Activated CD8-positive, alpha-beta T cell treated with anti-CD3 and anti-CD28 coated beads, Interleukin-2, amount 10 ng/mL, durations not matched to agents 7 days and 5 days (primary cell): ENCODE measurements around the gene SHISAL2A. TPM values are rescaled to one million over a fixed set of nuclear protein-coding genes. Genes with fewer than 3 reads are reported as not detected.
A peak's percentile ranks its signal among the peaks of the same experiment; 100 is the strongest.
"Not testable (repeated sequence)": the region's sequence is repeated elsewhere in the genome, so short reads cannot be mapped to it uniquely, and the experiment has no call there.

Experiments
- ATAC-seq: fragments of 150-1000 bp; cut with Tn5 transposase; one replicate; pipeline ENCODE4 v1.10.0; 2021; ENCODE audit warnings: moderate library complexity
- CTCF ChIA-PET: fragments of 350-600 bp; sonication (Branson Sonifier 250); formaldehyde crosslinking; loops from one replicate; lab custom pipeline; 2021; ENCODE audit warnings: antibody characterized with exemption; lab: Charles Lee
- POLR2A ChIA-PET: fragments of 350-600 bp; sonication (Branson Sonifier 250); formaldehyde crosslinking; loops from one replicate; lab custom pipeline; 2021; ENCODE audit warnings: antibody characterized with exemption; lab: Charles Lee
- DNase-seq: peaks from one replicate; pipeline ENCODE4 v3.0.0-alpha.2; 2020
- H3K27ac Mint-ChIP-seq: one replicate; pipeline ENCODE4 v1.8.0; 2021; ENCODE audit warnings: mild to moderate bottlenecking, mixed read lengths
- H3K27me3 Mint-ChIP-seq: one replicate; pipeline ENCODE4 v1.8.0; 2021; ENCODE audit warnings: low read depth, mixed read lengths
- H3K36me3 Mint-ChIP-seq: one replicate; pipeline ENCODE4 v1.8.0; 2021; ENCODE audit warnings: low read depth, mixed read lengths
- H3K4me1 Mint-ChIP-seq: one replicate; pipeline ENCODE4 v1.8.0; 2021; ENCODE audit warnings: low read depth, mixed read lengths
- H3K4me3 Mint-ChIP-seq: one replicate; pipeline ENCODE4 v1.8.0; 2021; ENCODE audit warnings: mild to moderate bottlenecking, mixed read lengths
- H3K9me3 Mint-ChIP-seq: one replicate; pipeline ENCODE4 v1.8.0; 2022; ENCODE audit warnings: mixed read lengths; ENCODE audit not compliant: insufficient read depth
- total RNA-seq, 2 experiments: library from RNA; stranded (reverse); gene quantifications; one replicate each; pipeline ENCODE4 v1.2.3, GENCODE V29; 2021

Gene SHISAL2A
- total RNA-seq, 2 experiments from 2014 or later = 7.9 to 8.6 TPM

DNA sequence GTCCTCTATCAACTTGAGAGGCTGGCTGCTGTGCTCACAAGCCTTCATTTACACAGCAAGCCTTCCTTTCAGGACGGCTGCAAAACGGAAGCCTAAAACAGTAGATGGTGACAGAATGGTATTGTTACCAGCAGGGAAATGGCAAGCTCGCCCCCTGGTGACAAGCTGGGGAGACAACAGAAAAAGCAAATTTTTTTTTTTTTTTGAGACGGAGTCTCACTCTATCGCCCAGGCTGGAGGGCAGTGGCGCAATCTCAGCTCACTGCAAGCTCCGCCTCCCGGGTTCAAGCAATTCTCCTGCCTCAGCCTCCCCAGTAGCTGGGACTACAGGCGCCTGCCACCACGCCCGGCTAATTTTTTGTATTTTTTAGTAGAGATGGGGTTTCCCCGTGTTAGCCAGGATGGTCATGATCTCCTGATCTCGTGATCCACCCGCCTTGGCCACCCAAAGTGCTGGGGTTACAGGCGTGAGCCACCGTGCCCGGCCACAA, 53.3 kb downstream of the SHISAL2A start:
- ATAC-seq = peak; percentile 93
- peak overlapping the region; percentile 71 for H3K27ac Mint-ChIP-seq
- peak; percentile 87 for DNase-seq
- not testable (repeated sequence) for H3K4me3 Mint-ChIP-seq, H3K9me3 Mint-ChIP-seq, H3K27me3 Mint-ChIP-seq
- H3K36me3 Mint-ChIP-seq = peaks cover 43% of the 10 kb centered on the region
- CTCF ChIA-PET = interaction anchor here (0.7 to 5.3 kb wide), 26 partner anchors 11 to 335 kb away, joined by 3 to 34 read pairs (median 4); partner anchors contain the start of genes ORC1, PRPF38A, SHISAL2A and TUT4
- POLR2A ChIA-PET = interaction anchor here (0.8 to 2.2 kb wide), 4 partner anchors 49 to 282 kb away, joined by 3 to 17 read pairs (median 4); partner anchors contain the start of genes ORC1, PRPF38A and SHISAL2A
- peaks cover 11% of the 10 kb centered on the region for H3K4me1 Mint-ChIP-seq

DNA sequence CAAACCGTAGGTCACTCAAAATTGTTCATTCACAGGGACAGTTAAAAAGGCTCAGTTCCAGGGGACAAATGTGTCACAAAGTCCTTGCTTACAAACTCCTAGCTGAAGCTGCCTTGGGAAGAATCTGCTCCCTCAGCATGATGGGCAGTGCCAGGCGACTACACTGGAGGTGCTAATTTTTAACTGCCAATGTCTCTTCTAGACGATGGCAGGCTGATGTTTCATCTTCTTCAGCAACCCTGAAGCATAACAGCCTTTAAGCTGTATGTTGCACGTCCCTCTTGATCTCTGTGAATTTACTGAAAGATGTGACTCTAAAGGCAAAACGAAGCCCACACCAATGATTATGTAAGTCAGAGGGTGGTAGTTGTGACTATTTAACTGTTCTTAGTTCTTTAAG, 53.9 kb downstream of the SHISAL2A start:
- ATAC-seq (no peak), DNase-seq (no peak)
- H3K27ac Mint-ChIP-seq = no peak overlapping the region
- peaks cover 45% of the 10 kb centered on the region for H3K36me3 Mint-ChIP-seq
- no peaks in the 10 kb centered on the region for H3K9me3 Mint-ChIP-seq
- ChIA-PET CTCF (interaction anchor here (1.0 to 5.3 kb wide), 22 partner anchors 10 to 366 kb away, joined by 3 to 34 read pairs (median 4); partner anchors contain the start of genes ORC1, PRPF38A, SHISAL2A and TUT4), POLR2A (interaction anchor here (0.8 to 2.2 kb wide), 3 partner anchors 50 to 283 kb away, joined by 3 to 17 read pairs (median 5); partner anchors contain the start of genes ORC1, PRPF38A and SHISAL2A)
- H3K4me1 Mint-ChIP-seq = peaks cover 11% of the 10 kb centered on the region
- no peaks in the 10 kb centered on the region for H3K27me3 Mint-ChIP-seq
- H3K4me3 Mint-ChIP-seq = no peak overlapping the region

GRCh38 chr1:52691821-52692220, 58.9 kb downstream of the SHISAL2A start:
- ChIA-PET POLR2A (no interaction called here), CTCF (no interaction called here)
- Mint-ChIP-seq H3K9me3 (no peaks in the 10 kb centered on the region), H3K4me3 (no peak overlapping the region), H3K27ac (no peak overlapping the region), H3K36me3 (peaks cover 49% of the 10 kb centered on the region), H3K4me1 (peaks cover 6% of the 10 kb centered on the region), H3K27me3 (no peaks in the 10 kb centered on the region)
- DNase-seq (no peak), ATAC-seq (no peak)

GRCh38 chr1:52692697-52693096, 59.7 kb downstream of the SHISAL2A start:
- Mint-ChIP-seq H3K4me1 (peaks cover 12% of the 10 kb centered on the region), H3K27ac (no peak overlapping the region), H3K36me3 (peaks cover 42% of the 10 kb centered on the region), H3K9me3 (no peaks in the 10 kb centered on the region), H3K27me3 (no peaks in the 10 kb centered on the region), H3K4me3 (no peak overlapping the region)
- ChIA-PET CTCF (interaction anchor here (0.6 kb wide), 1 partner anchor 275 kb away, joined by 3 read pairs; no protein-coding TSS in a partner anchor), POLR2A (no interaction called here)
- ATAC-seq (no peak), DNase-seq (no peak)

- ATAC-seq, H3K27ac Mint-ChIP-seq, H3K27me3 Mint-ChIP-seq, H3K9me3 Mint-ChIP-seq, H3K4me3 Mint-ChIP-seq, CTCF ChIA-PET, DNase-seq, POLR2A ChIA-PET: not testable (repeated sequence)
- H3K4me1 Mint-ChIP-seq = peaks cover 17% of the 10 kb centered on the region
- peaks cover 38% of the 10 kb centered on the region for H3K36me3 Mint-ChIP-seq
Measured at GRCh38 chr1:52693351-52693750, 60.4 kb downstream of the SHISAL2A start.

GRCh38 chr1:52693843-52694242, 60.9 kb downstream of the SHISAL2A start:
- no peaks in the 10 kb centered on the region for H3K27me3 Mint-ChIP-seq
- CTCF ChIA-PET = no interaction called here
- no peak for DNase-seq
- peaks cover 34% of the 10 kb centered on the region for H3K36me3 Mint-ChIP-seq
- H3K9me3 Mint-ChIP-seq = no peaks in the 10 kb centered on the region
- H3K4me3 Mint-ChIP-seq = no peak overlapping the region
- POLR2A ChIA-PET = no interaction called here
- H3K27ac Mint-ChIP-seq = no peak overlapping the region
- no peak for ATAC-seq
- peaks cover 20% of the 10 kb centered on the region for H3K4me1 Mint-ChIP-seq

- Mint-ChIP-seq H3K27me3 (no peaks in the 10 kb centered on the region), H3K9me3 (no peaks in the 10 kb centered on the region), H3K4me1 (peaks cover 20% of the 10 kb centered on the region), H3K27ac (no peak overlapping the region), H3K4me3 (no peak overlapping the region), H3K36me3 (peaks cover 28% of the 10 kb centered on the region)
- POLR2A ChIA-PET = interaction anchor here (1.4 kb wide), 1 partner anchor 291 kb away, joined by 4 read pairs; the partner anchor contains the start of genes ORC1 and PRPF38A
- CTCF ChIA-PET = no interaction called here
- DNase-seq = no peak
- no peak for ATAC-seq
Measured at GRCh38 chr1:52695627-52696026, 62.7 kb downstream of the SHISAL2A start.

DNA sequence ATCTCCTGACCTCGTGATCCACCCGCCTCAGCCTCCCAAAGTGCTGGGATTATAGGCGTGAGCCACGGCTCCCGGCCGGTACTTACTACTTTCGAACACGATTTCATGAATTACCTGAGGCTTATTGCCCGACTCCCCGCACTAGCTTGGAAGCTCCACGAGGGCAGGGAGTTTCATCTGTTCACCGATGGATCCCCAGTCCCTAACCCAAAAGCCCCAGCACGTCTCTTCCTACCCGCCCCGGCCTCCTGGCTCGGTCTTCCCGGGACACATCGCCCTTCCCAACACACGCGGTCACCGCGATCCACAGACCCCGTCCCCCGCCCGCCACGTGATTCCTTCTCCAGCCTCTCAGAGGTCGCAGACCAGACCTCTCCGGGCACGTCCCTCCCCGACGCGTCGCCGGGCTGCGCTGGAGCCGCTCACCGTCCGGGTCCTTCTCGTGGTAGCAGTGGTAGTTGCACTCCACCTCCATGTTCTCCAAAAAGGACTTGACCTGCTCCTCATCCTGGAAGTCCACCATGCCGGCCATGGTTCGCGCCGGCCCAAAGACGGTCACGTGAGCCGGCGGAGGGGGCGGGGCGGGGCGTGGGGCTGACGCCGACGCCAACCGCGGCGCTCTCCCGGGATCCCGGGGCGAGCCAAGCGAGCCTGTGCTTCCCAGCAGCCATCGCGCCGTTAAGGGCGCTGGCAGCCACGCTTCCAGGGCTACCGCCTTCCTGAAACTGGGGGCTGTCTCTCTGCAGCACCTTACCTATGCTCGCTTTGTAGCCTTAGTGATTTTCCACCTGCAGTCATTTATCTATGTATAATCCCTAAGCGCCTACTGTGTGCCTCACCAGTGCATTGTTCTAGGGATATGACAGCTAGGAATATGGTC, 65.1 kb downstream of the SHISAL2A start, which contains the start of gene COA7:
Gene COA7 (minus strand): TSS at position 553 of the 880 bp plus-strand sequence. CDS start 21 bp downstream, at position 532.
- POLR2A ChIA-PET = interaction anchor here (1.3 kb wide), 1 partner anchor 274 kb away, joined by 7 read pairs; no protein-coding TSS in a partner anchor
- H3K4me1 Mint-ChIP-seq = peaks cover 28% of the 10 kb centered on the region

GRCh38 chr1:52702886-52703787, 70.2 kb downstream of the SHISAL2A start:
- ChIA-PET CTCF (interaction anchor here (1.0 to 2.2 kb wide), 9 partner anchors 9 to 479 kb away, joined by 3 to 13 read pairs (median 4); partner anchors contain the start of genes ECHDC2 and ZYG11B), POLR2A (interaction anchor here (0.6 to 1.9 kb wide), 9 partner anchors 10 to 337 kb away, joined by 3 to 14 read pairs (median 4); partner anchors contain the start of genes ORC1, PRPF38A and ZYG11B)
- Mint-ChIP-seq H3K9me3 (no peaks in the 10 kb centered on the region), H3K4me1 (peaks cover 28% of the 10 kb centered on the region), H3K27ac (peak overlapping the region; percentile 91), H3K27me3 (peaks cover 3% of the 10 kb centered on the region), H3K36me3 (no peaks in the 10 kb centered on the region), H3K4me3 (peak overlapping the region; percentile 86)
- peak; percentile 94 for ATAC-seq
- peak; percentile 89 for DNase-seq

More for the DNA sequence above, 65.1 kb downstream of the SHISAL2A start, which contains the start of gene COA7:
- H3K27ac Mint-ChIP-seq = peak within 1 kb of the TSS; percentile 89
- H3K4me3 Mint-ChIP-seq = peak within 1 kb of the TSS; percentile 90
- ATAC-seq = peak; percentile 56
- no peaks in the 10 kb centered on the region for H3K27me3 Mint-ChIP-seq
- peaks cover 13% of the 10 kb centered on the region for H3K36me3 Mint-ChIP-seq
- DNase-seq = peak; percentile 68
- CTCF ChIA-PET = interaction anchor here (1.6 to 2.3 kb wide), 3 partner anchors 12 to 224 kb away, joined by 4 to 8 read pairs (median 5); partner anchors contain the start of gene ECHDC2
- H3K9me3 Mint-ChIP-seq = no peaks in the 10 kb centered on the region

DNA sequence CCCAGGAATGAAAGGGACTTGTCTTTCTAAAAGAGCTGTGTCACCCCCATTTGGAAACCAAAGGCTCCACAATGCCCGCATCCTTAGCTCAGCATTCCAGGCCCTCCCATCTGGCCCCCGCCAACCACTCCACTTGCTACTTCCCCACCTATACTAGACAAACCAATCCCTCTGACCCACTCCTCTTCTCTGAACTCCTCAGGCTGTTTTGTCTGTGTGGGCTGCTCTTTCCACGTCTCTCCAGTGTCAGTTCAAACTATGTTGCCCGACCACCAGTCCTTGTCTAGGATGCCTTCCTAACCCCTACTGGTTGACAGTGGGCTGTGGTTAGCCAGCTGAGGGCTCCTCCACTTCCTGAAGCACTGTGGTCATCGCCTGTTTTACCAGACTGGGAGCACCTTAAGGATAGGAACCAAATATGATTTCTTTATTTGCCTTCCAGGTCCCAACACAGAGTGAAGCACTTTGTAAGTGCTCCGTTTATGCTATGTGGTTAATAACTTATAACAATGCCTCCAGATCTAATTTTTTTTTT, 73.2 kb downstream of the SHISAL2A start:
- no peaks in the 10 kb centered on the region for H3K36me3 Mint-ChIP-seq
- DNase-seq = no peak
- no peak overlapping the region for H3K27ac Mint-ChIP-seq
- ChIA-PET CTCF (interaction anchor here (1.2 kb wide), 1 partner anchor 9 kb away, joined by 4 read pairs; no protein-coding TSS in a partner anchor), POLR2A (no interaction called here)
- no peak overlapping the region for H3K4me3 Mint-ChIP-seq
- no peaks in the 10 kb centered on the region for H3K9me3 Mint-ChIP-seq
- no peak for ATAC-seq
- H3K27me3 Mint-ChIP-seq = peaks cover 10% of the 10 kb centered on the region
- H3K4me1 Mint-ChIP-seq = peaks cover 20% of the 10 kb centered on the region
